HG03135 (cell line): Measurements from ENCODE around the gene SPATA32.
"Not testable (repeated sequence)": the region's sequence is repeated elsewhere in the genome, so short reads cannot be mapped to it uniquely, and the experiment has no call there.

Experiments
- ATAC-seq: cut with Tn5 transposase; IDR thresholded peaks from one replicate; pipeline ENCODE4 v1.9.1; 2021; ENCODE audit warnings: mild to moderate bottlenecking, moderate library complexity; ENCODE audit not compliant: unreplicated experiment

SPATA32 gene

GRCh38 chr17:45273551-45273957 lies 11.7 kb upstream of the SPATA32 start:
- ATAC-seq = no peak

- no peak for ATAC-seq
These were observed 9.7 kb upstream of the SPATA32 start for GRCh38 chr17:45271603-45272002.

- no peak for ATAC-seq
These were observed 9.0 kb upstream of the SPATA32 start for GRCh38 chr17:45270828-45271418.

- no peak for ATAC-seq
These were observed 8.0 kb upstream of the SPATA32 start for GRCh38 chr17:45269912-45270311.

GRCh38 chr17:45267436-45268055 lies 5.7 kb upstream of the SPATA32 start:
- ATAC-seq = no peak

GRCh38 chr17:45266372-45266926 lies 4.6 kb upstream of the SPATA32 start:
- ATAC-seq = no peak

GRCh38 chr17:45265821-45266220 lies 3.9 kb upstream of the SPATA32 start:
- ATAC-seq = no peak

GRCh38 chr17:45264988-45265387 lies 3.1 kb upstream of the SPATA32 start:
- ATAC-seq = no peak

- no peak for ATAC-seq
These were observed 2.5 kb upstream of the SPATA32 start for GRCh38 chr17:45264430-45264829.

DNA sequence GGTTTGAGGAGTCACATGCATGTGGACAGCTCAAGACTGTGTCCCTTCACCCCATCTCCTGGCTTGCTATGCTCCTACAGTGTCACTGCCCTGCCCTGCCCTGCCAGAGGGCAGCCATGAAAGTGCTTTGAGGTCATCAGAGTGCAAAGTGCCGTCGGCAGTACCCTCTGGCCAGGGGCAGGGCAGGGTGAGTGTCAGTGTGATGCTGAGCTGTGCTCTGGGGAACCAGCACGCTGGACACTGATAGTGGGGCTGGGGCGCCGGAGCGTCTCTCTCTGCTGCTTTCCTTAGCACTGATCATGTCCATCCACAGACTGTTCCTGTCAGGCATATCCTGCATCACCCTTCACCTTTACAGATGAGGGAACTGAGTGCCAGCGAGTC lies 1.6 kb upstream of the SPATA32 start:
- no peak for ATAC-seq

DNA sequence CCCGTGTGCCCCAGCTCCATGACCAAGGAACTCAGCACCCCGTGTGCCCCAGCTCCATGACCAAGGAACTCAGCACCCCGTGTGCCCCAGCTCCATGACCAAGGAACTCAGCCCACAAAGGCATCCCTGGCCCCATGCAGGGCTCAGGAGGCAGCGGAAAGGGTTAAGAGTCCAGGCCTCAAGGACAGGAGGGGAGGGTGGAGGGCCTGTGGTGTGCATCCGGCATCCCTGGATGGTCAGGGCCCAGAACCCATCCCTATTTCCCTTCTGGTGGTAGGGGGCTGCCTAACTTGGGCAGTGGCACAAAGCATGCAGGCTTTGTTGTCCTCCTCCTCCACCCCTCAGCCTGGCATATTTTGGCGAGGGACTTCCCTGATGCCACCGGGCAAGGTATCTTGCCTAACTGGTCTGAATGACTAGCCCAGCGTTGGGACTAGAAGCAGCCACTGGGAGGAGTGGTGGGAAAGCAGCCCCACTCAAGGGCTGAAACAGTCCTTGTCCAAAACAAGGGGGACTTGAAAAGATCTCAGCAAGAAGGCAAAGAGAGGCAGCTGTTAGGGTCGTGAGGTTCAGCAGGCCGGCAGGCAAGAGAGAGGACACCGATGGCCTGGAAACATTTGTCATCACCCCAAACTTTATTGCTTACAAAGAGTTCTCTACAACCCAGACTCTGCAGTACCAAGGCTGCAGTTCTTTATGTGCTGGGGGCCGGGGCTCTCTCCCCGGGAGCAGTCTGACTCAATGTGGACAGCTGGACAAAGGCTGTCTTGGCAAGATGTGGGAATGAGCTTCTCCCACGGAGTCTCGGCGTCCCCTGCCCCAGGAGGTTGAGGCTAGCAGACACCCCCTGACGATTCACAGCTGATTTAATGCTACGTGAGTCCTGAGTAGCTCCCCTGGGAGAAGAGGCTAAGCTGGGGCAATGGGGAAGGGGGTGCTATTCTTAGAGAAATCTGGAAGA lies 902 bp upstream of the SPATA32 start:
- ATAC-seq = peak; percentile 8

DNA sequence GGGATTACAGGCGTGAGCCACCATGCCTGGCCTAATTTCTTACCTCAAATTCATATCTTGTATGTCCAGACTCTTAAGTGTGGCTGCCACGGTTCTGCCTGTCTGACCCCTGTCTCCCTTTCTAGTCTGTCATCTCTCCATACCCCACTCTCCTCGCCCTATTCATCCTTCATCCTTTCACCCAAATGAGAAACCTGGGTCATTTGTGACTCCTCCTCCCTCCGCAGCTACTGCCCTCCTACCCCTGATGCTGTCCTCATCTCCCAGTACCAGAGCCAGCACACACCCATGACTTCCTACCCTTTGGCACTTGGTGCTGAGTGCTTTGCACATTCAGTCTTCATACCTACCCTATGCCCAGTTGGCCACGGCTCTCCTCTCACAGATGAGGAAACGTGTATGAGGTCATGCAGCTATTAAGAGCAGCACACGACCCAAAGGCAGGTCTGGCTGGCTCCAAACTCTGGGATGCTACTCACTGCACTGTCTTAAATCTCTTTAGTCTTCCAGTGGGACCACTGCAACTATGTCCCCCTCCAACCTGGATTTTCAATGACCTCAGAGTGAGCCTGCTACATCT lies 1.6 kb downstream of the SPATA32 start:
- ATAC-seq = no peak

GRCh38 chr17:45258981-45259380 lies 2.9 kb downstream of the SPATA32 start:
- ATAC-seq = no peak

DNA sequence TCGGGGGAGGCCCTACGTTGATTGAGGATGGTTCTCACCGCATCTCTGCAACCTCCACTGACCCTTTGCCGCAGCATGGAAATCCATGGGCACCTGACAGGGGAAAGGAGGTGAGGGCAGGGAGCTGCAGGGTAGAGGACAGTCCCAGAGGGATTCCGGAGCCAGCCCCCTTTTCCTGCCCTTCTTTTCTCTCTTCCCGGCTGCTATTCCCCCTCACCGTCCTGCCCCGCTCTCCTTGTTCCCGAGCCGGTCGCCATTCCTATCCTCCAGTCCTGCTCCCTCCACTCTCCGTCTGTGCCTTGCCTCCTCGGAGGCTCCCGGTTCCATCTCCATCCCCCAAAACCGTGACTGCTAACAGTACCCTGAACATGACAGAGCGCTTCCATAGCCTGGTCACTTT lies 4.8 kb downstream of the SPATA32 start:
- no peak for ATAC-seq

DNA sequence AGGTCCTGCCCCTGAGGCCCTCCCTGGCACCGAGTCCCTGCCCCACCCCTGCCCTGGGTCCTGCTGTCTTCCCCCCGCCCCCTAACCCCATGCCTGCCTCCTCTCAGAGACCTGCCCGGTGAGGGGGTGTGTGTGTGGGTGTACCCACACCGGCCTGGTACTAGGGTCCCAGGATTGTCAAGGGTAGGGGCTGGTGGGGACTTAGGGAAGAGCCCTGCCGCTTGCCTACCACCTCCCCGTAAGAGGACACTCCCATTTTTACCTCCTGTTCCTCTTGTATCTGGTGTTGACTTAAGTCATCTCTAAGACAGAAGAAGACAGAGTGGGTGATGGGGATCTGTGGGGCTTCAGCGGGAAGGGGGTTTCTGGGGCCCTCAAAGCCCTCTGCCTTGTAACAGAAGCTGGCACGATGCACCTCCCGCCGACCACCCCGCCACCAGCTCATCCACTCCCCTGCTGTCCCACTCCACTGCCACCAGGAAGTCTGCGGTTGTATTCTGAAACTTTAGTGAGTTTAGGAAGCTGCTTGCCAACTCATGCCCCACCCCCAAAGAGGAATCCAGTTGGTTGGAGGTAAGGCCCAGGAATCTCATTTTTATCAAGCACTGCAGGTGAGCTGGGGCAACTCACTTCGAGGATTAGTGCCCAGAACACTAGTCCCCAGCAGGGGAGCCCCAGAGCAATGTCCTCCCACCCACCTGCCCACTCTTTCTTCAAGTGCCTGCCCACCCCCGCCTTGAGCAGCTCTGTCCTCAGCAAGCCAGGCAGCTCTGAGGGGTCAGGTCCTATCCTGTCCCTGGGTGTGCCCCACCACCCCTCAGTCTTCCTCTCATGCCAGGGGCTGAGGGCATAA lies 5.6 kb downstream of the SPATA32 start:
- ATAC-seq = no peak

DNA sequence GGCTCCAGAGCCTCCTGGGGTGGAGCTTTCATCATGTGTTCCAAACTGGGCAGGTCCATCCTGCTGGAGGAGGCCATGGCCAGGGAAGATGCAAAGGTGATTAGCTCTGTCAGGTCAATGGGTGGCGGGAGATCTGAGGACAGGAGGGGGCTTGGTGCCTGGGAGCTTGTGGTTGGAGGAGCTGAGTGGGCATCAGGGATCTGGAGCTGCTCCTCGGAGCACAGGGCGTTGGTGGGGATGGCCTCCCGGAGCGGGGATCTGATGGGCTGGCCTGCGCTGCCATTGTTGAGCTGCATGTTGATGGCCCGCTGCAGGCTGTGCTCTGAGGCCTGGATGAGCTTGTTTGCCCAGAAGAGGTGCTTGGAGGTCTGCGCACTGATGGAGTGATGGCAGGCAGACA lies 6.5 kb downstream of the SPATA32 start:
- ATAC-seq = no peak

DNA sequence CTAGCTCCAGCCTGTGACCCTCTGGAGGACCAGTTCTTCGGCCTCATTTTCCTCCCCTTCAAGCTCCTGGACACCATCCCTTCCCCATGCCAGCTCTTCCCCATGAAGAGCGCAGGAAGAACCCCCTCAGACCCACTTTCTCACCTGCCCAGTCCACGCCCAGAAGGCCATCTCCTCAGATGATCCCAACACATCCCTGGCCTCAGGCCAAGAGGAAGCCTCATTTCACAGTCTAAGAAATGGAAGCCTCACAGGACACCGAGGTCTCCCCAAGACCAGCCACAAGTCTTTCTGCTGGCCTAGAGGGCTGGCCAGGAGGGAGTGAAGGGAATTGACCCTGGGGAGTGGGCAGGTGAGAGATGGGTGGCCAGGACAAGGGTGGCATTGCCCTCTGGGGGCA lies 8.0 kb downstream of the SPATA32 start:
- ATAC-seq = no peak

- ATAC-seq = not testable (repeated sequence)
These were observed 8.7 kb downstream of the SPATA32 start for GRCh38 chr17:45253237-45253636.

- ATAC-seq = no peak
These were observed 10.0 kb downstream of the SPATA32 start for GRCh38 chr17:45251931-45252330.
